ENCODE results near the gene CCDC154. TPM values are rescaled to one million over a fixed set of nuclear protein-coding genes. Genes with fewer than 3 reads are reported as not detected.

Gene CCDC154
- total and polyA plus RNA-seq, 2 donors (not counting 3 experiments of a cell fraction or from before 2014, with no cell fraction given), result 0.65 to 0.75 TPM

GRCh38 chr16:1458336-1458976 lies 14.1 kb upstream of the CCDC154 start:
- intact Hi-C loops (cut with micrococcal nuclease) (no loop called here), dilution Hi-C loops (cut with MboI; ENCODE audit: extremely low pct_ligation_motif_present, low sequenced_read_pairs) (no loop called here)
- Histone ChIP-seq H3K27me3 (ENCODE audit: control insufficient read depth in 2 of 2, insufficient read depth in 2 of 2, low read length in 2 of 2) (no peaks in the 10 kb centered on the region), H3K79me2 (ENCODE audit: control insufficient read depth, insufficient read depth, low read length) (no peaks in the 10 kb centered on the region), H4K20me1 (replicated peaks; ENCODE audit: control insufficient read depth, extremely low read depth, insufficient read depth, low read length) (no peaks in the 10 kb centered on the region), H3K9me1 (replicated peaks; ENCODE audit: control insufficient read depth, extremely low read depth, insufficient read depth, low read length) (no peaks in the 10 kb centered on the region), H3K9ac (replicated peaks; ENCODE audit: extremely low read depth, insufficient read depth, low read length) (no peak overlapping the region), H3K4me2 (ENCODE audit: insufficient read depth, low read length) (no peak overlapping the region), H3K27ac (ENCODE audit: insufficient read depth, low read depth, low read length) (no peak overlapping the region), H3K4me3 (replicated peaks in 1 of 3; ENCODE audit: insufficient read depth in 1 of 3, low read depth in 1 of 3, low read length in 3 of 3) (no peak overlapping the region), H2AFZ (ENCODE audit: low read depth, low read length) (no peak overlapping the region), H3K9me3 (replicated peaks; ENCODE audit: control insufficient read depth, insufficient read depth, low read length) (no peaks in the 10 kb centered on the region), H3K4me1 (ENCODE audit: control insufficient read depth, extremely low read depth, insufficient read depth, low read length) (no peaks in the 10 kb centered on the region), H3K36me3 (ENCODE audit: control insufficient read depth in 2 of 2, extremely low read depth in 1 of 2, insufficient read depth in 2 of 2, low read length in 2 of 2) (peaks cover 0 to 46% of the 10 kb centered on the region in 2 experiments)
- no peak for DNase-seq (ENCODE audit: low read depth, low spot score)
- POLR2A ChIA-PET, result no interaction called here
- no TSS peak for BruUV-seq (replicated peaks)
- TF ChIP-seq FOS (IDR thresholded peaks at IDR 0.05; ENCODE audit: borderline replicate concordance, insufficient read depth, low read length), result no peak
- TF ChIP-seq EZH2 (IDR thresholded peaks at IDR 0.05; ENCODE audit: borderline replicate concordance, low read depth, low read length, severe bottlenecking), result no peak
- TF ChIP-seq, protein P1, sequence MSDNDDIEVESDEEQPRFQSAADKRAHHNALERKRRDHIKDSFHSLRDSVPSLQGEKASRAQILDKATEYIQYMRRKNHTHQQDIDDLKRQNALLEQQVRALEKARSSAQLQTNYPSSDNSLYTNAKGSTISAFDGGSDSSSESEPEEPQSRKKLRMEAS (IDR thresholded peaks at IDR 0.05; ENCODE audit: insufficient read depth, insufficient read length), result no peak
- TF ChIP-seq POLR2AphosphoS5 (IDR thresholded peaks at IDR 0.05; ENCODE audit: insufficient read depth, low read depth, low read length), result no peak
- no peak for TF ChIP-seq JUN (IDR thresholded peaks at IDR 0.05; ENCODE audit: borderline replicate concordance, insufficient read depth, insufficient read length, low read depth)
- TF ChIP-seq MYC (IDR thresholded peaks at IDR 0.05; ENCODE audit: low read depth, low read length), result no peak
- no peak for TF ChIP-seq POLR2A (IDR thresholded peaks at IDR 0.05; ENCODE audit: low read depth, low read length)
- no peak for TF ChIP-seq GATA2 (IDR thresholded peaks at IDR 0.05; ENCODE audit: insufficient read depth, insufficient read length, low read depth, low read length)
- TF ChIP-seq, protein P2, sequence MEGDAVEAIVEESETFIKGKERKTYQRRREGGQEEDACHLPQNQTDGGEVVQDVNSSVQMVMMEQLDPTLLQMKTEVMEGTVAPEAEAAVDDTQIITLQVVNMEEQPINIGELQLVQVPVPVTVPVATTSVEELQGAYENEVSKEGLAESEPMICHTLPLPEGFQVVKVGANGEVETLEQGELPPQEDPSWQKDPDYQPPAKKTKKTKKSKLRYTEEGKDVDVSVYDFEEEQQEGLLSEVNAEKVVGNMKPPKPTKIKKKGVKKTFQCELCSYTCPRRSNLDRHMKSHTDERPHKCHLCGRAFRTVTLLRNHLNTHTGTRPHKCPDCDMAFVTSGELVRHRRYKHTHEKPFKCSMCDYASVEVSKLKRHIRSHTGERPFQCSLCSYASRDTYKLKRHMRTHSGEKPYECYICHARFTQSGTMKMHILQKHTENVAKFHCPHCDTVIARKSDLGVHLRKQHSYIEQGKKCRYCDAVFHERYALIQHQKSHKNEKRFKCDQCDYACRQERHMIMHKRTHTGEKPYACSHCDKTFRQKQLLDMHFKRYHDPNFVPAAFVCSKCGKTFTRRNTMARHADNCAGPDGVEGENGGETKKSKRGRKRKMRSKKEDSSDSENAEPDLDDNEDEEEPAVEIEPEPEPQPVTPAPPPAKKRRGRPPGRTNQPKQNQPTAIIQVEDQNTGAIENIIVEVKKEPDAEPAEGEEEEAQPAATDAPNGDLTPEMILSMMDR (IDR thresholded peaks at IDR 0.05; ENCODE audit: extremely low read depth in 1 of 2, insufficient read depth in 1 of 2, low read depth in 1 of 2, low read length in 2 of 2), result no peak
- CTCF ChIA-PET, result no interaction called here
- no peak for FAIRE-seq

Measured in endothelial cell of umbilical vein (primary cell).